K562 (cell line): ENCODE results near the gene WDR91. TPM values are rescaled to one million over a fixed set of nuclear protein-coding genes. Genes with fewer than 3 reads are reported as not detected.

Source experiments
- CBFA2T3 ChIP-seq: fragments of 450-650 bp; IDR thresholded peaks from 2 replicates; pipeline ENCODE4 v1.6.1; 2017
- CHD7 ChIP-seq: fragments of 200-600 bp; sonication (generic); IDR thresholded peaks from one replicate; pipeline ENCODE4 v1.6.1; 2012; ENCODE audit warnings: mild to moderate bottlenecking, low read depth, low read length, inconsistent platforms
- FOSL1 ChIP-seq: fragments of 200-800 bp; sonication (Bioruptor generic); conservative IDR thresholded peaks from 2 replicates; pipeline ENCODE4 v1.6.1; 2016; ENCODE audit warnings: missing genetic modification characterization, missing compliant biosample characterization
- MYBL2 ChIP-seq, 2 experiments: fragments of 450-650 bp in 1 of 2; sonication (generic) in 1 of 2; formaldehyde crosslinking in 1 of 2; IDR thresholded peaks; 2 replicates each; pipeline versions ENCODE4 v1.6.1 to v1.8.1; 2017 to 2022; ENCODE audit warnings: borderline replicate concordance in 1 of 2, inconsistent platforms in 1 of 2, low read depth in 1 of 2, mild to moderate bottlenecking in 1 of 2, missing genetic modification reagents in 1 of 2, moderate library complexity in 1 of 2
- NFATC3 ChIP-seq: fragments of 450-650 bp; IDR thresholded peaks from 2 replicates; pipeline ENCODE4 v1.6.1; 2017; ENCODE audit warnings: mild to moderate bottlenecking
- NR0B1 ChIP-seq: fragments of 450-650 bp; IDR thresholded peaks from one replicate; pipeline ENCODE4 v1.6.1; 2018; ENCODE audit warnings: mild to moderate bottlenecking, moderate library complexity; ENCODE audit not compliant: partially characterized antibody
- RAD51 ChIP-seq: fragments of 450-650 bp; IDR thresholded peaks from 2 replicates; pipeline ENCODE4 v1.7.1; 2016; ENCODE audit warnings: low read depth, mild to moderate bottlenecking, borderline replicate concordance
- TSC22D4 ChIP-seq: fragments of 450-650 bp; IDR thresholded peaks from 2 replicates; pipeline ENCODE4 v1.6.1; 2016; ENCODE audit warnings: missing genetic modification characterization, missing biosample characterization, control low read depth
- ZBTB43 ChIP-seq: sonication (generic); formaldehyde crosslinking; IDR thresholded peaks from 2 replicates; pipeline ENCODE4 v1.8.0; 2023; ENCODE audit warnings: mild to moderate bottlenecking, missing genetic modification reagents
- ZNF124 ChIP-seq: sonication (generic); formaldehyde crosslinking; IDR thresholded peaks from 2 replicates; pipeline ENCODE4 v1.8.1; 2022; ENCODE audit warnings: missing genetic modification reagents
- ZNF778 ChIP-seq: fragments of 450-650 bp; formaldehyde crosslinking; IDR thresholded peaks from 2 replicates; pipeline ENCODE4 v1.4.0; 2020; ENCODE audit warnings: mild to moderate bottlenecking, moderate library complexity
- polyA plus RNA-seq, 8 experiments: library from polyadenylated mRNA; depleted of rRNA in 4 of 8; stranded (reverse) in 5 of 8; unstranded in 3 of 8; fragments of >200 nt; fragmentation: Nextera tagmentation in 2 of 8; fragmentation: Illumina TruSeq in 1 of 8; extraction: Ambion mirVana in 2 of 8; extraction: Trizol in 1 of 8; gene quantifications; 2 replicates each; pipeline versions ENCODE4 v1.2.1 to v1.2.3, GENCODE V29; 2011 to 2014; ENCODE audit warnings: inconsistent platforms in 1 of 8, missing spikeins in 1 of 8
- total RNA-seq, 7 experiments: library from RNA; depleted of rRNA in 6 of 7; stranded (reverse); fragments of >200 nt in 6 of 7; fragmentation: Illumina TruSeq in 2 of 7; extraction: Trizol in 2 of 7; gene quantifications; 2 replicates each; pipeline versions ENCODE4 v1.2.1 to v1.2.3, GENCODE V29; 2011 to 2021; ENCODE audit warnings: low replicate concordance in 1 of 7

WDR91 gene
- total and polyA plus RNA-seq, 9 of the 15 experiments (the other 6 are each of a cell fraction or from before 2014, with no cell fraction given), result 1.9 to 18.2 (median 9.8) TPM

GRCh38 chr7:135211179-135211945 is at the start of gene WDR91 (continued):
- TF ChIP-seq CHD7, result no peak
- TF ChIP-seq ZBTB43 (CRISPR knock-in tag), result peak; percentile 14; the same call in 1 of the 2 replicates
- no peak for TF ChIP-seq NFATC3
- no peak for TF ChIP-seq TSC22D4 (tag)
- TF ChIP-seq ZNF778 (CRISPR knock-in tag), result no peak
- TF ChIP-seq MYBL2 (IDR thresholded peaks at IDR 0.05; ENCODE audit: low read depth), result no peak
- no peak for TF ChIP-seq MYBL2 (CRISPR knock-in tag; IDR thresholded peaks at IDR 0.05; ENCODE audit: borderline replicate concordance)
- no peak; the same call in 1 of the 2 replicates for TF ChIP-seq FOSL1
- TF ChIP-seq CBFA2T3, result no peak
- TF ChIP-seq NR0B1, result no peak
- TF ChIP-seq RAD51, result no peak
- TF ChIP-seq ZNF124, result no peak
